K562 (cell line): ENCODE data around the gene ZBTB49. TPM values are rescaled to one million over a fixed set of nuclear protein-coding genes. Genes with fewer than 3 reads are reported as not detected.

Experiments used
- ATAC-seq: fragments of 200-7000 bp; cut with Tn5 transposase; 3 replicates; pipeline ENCODE4 v1.9.1; 2020; ENCODE audit warnings: moderate library complexity
- BruUV-seq: library from RNA; stranded (reverse); fragments of 400-500 nt; replicated peaks from 2 replicates; lab custom pipeline; 2021; lab: Mats Ljungman, UMichigan
- CTCF ChIA-PET: fragments of 300-600 bp; formaldehyde crosslinking; extraction: SDS; loops from one replicate; lab custom pipeline; 2021; ENCODE audit warnings: low intra/inter-chr PET ratio; lab: Yijun Ruan, JAX
- POLR2A ChIA-PET: fragments of 300-600, 350-650 bp; sonication (Branson Sonifier 250); formaldehyde crosslinking; extraction: SDS; loops from one replicate; lab custom pipeline; 2021; ENCODE audit warnings: antibody characterized with exemption, inconsistent platforms; lab: Yijun Ruan, JAX
- DNase-seq, 4 experiments: peaks; one replicate each; pipeline versions ENCODE4 v3.0.0 to v3.0.0-alpha.2; 2011 to 2018; ENCODE audit warnings: low spot score in 3 of 4, mixed read lengths in 3 of 4; ENCODE audit errors: extremely low read depth in 1 of 4
- FAIRE-seq: peaks from 2 replicates; lab custom pipeline; 2011; peaks lifted over from hg19 to GRCh38; lab: Jason Lieb, UNC
- H2AFZ ChIP-seq: 2 replicates; pipeline ENCODE4 v1.6.0; 2011; ENCODE audit warnings: low read depth, low read length, control low read depth, inconsistent platforms
- H3K27ac ChIP-seq: fragments of 200-600 bp; 3 replicates; pipeline ENCODE4 v1.8.0; 2011; ENCODE audit warnings: low read depth, mild to moderate bottlenecking, control low read depth, inconsistent platforms, low read length, moderate library complexity, mixed read lengths; ENCODE audit errors: extremely low read depth
- H3K27me3 ChIP-seq, 2 experiments: fragments of 300-600 bp in 1 of 2; 2 replicates in 1 of 2; 3 replicates in 1 of 2; pipeline versions ENCODE4 v1.6.0 to v1.8.0; 2011; ENCODE audit warnings: inconsistent platforms in 2 of 2, low read length in 2 of 2, mild to moderate bottlenecking in 1 of 2, mixed read lengths in 1 of 2, moderate library complexity in 1 of 2; ENCODE audit not compliant: control insufficient read depth in 2 of 2, insufficient read depth in 2 of 2
- H3K36me3 ChIP-seq: fragments of 300-600 bp; 3 replicates; pipeline ENCODE4 v1.8.0; 2011; ENCODE audit warnings: mild to moderate bottlenecking, low read length, inconsistent platforms; ENCODE audit not compliant: control insufficient read depth, insufficient read depth
- H3K4me1 ChIP-seq, 2 experiments: fragments of 200-600 bp in 1 of 2; replicated peaks in 1 of 2; 2 replicates in 1 of 2; 3 replicates in 1 of 2; pipeline versions ENCODE4 v1.5.1 to v1.8.0; 2011; ENCODE audit warnings: inconsistent platforms in 2 of 2, low read length in 2 of 2, mild to moderate bottlenecking in 1 of 2, mixed read lengths in 1 of 2, moderate library complexity in 1 of 2; ENCODE audit not compliant: control insufficient read depth in 2 of 2, insufficient read depth in 2 of 2
- H3K4me2 ChIP-seq: 2 replicates; pipeline ENCODE4 v1.6.1; 2011; ENCODE audit warnings: low read length, control low read depth, inconsistent platforms, mixed read lengths; ENCODE audit not compliant: insufficient read depth
- H3K4me3 ChIP-seq: fragments of 200-600 bp; sonication (generic), shearing (Covaris generic); 2 replicates; pipeline ENCODE4 v1.5.1; 2016; ENCODE audit warnings: control low read depth, inconsistent platforms
- H3K79me2 ChIP-seq: fragments of 200-600 bp; 3 replicates; pipeline ENCODE4 v1.8.0; 2011; ENCODE audit warnings: low read length, inconsistent platforms; ENCODE audit not compliant: control insufficient read depth, insufficient read depth
- H3K9ac ChIP-seq, 2 experiments: 2 replicates each; pipeline versions ENCODE4 v1.6.0 to v1.6.1; 2011; ENCODE audit warnings: low read depth in 2 of 2, low read length in 2 of 2, control low read depth in 1 of 2, inconsistent platforms in 1 of 2, mild to moderate bottlenecking in 1 of 2, mixed read lengths in 1 of 2; ENCODE audit not compliant: insufficient read depth in 1 of 2
- H3K9me1 ChIP-seq: one replicate; pipeline ENCODE4 v1.6.0; 2011; ENCODE audit warnings: inconsistent platforms, mild to moderate bottlenecking, low read length, moderate library complexity; ENCODE audit not compliant: control insufficient read depth, insufficient read depth
- H3K9me3 ChIP-seq: replicated peaks from 2 replicates; pipeline ENCODE4 v1.5.1; 2011; ENCODE audit warnings: low read depth, low read length, inconsistent platforms; ENCODE audit not compliant: control insufficient read depth, insufficient read depth
- H4K20me1 ChIP-seq: replicated peaks from 2 replicates; pipeline ENCODE4 v1.6.1; 2011; ENCODE audit warnings: low read length, inconsistent platforms, mixed read lengths; ENCODE audit not compliant: control insufficient read depth, insufficient read depth
- ATF6 ChIP-seq: sonication (generic); formaldehyde crosslinking; IDR thresholded peaks from 2 replicates; pipeline ENCODE4 v1.4.0; 2020; ENCODE audit warnings: mild to moderate bottlenecking, missing genetic modification reagents
- BHLHE40 ChIP-seq: IDR thresholded peaks from 2 replicates; pipeline ENCODE4 v1.6.1; 2011; ENCODE audit warnings: low read length, improper control_type of control experiment
- CHD2 ChIP-seq: IDR thresholded peaks from 2 replicates; pipeline ENCODE4 v1.6.1; 2011; ENCODE audit warnings: low read depth, low read length
- EWSR1 ChIP-seq: fragments of 450-650 bp; IDR thresholded peaks from 2 replicates; pipeline ENCODE4 v1.6.1; 2018; ENCODE audit warnings: borderline replicate concordance, mild to moderate bottlenecking, low read depth, moderate library complexity; ENCODE audit not compliant: partially characterized antibody
- NELFE ChIP-seq: IDR thresholded peaks from 2 replicates; pipeline ENCODE4 v1.6.1; 2011; ENCODE audit warnings: mild to moderate bottlenecking; ENCODE audit not compliant: insufficient read depth, insufficient read length
- ZFP36 ChIP-seq: fragments of 150-350 bp; IDR thresholded peaks from 2 replicates; pipeline ENCODE4 v1.6.1; 2018; ENCODE audit warnings: low read length, low read depth; ENCODE audit not compliant: partially characterized antibody
- ZNF551 ChIP-seq: fragments of 250-450 bp; sonication (Bioruptor Pico); IDR thresholded peaks from 2 replicates; pipeline ENCODE4 v1.5.0; 2021; ENCODE audit warnings: mild to moderate bottlenecking, moderate library complexity
- ZNF75A ChIP-seq: fragments of 450-650 bp; formaldehyde crosslinking; IDR thresholded peaks from 2 replicates; pipeline ENCODE4 v1.4.0; 2020; ENCODE audit warnings: mild to moderate bottlenecking
- WGBS: fragments of 100-300 bp; shearing (Covaris generic); methylation state at CpG from one replicate; pipeline ENCODE4 v1.1.6; 2016; ENCODE audit warnings: low coverage, mixed read lengths; ENCODE audit not compliant: insufficient coverage; ENCODE audit errors: missing lambda C conversion rate; 5-methylcytosine and 5-hydroxymethylcytosine counted together
- in situ Hi-C: fragments of 300-500 bp; cut with MboI; formaldehyde crosslinking; loops from 4 replicates; pipeline ENCODE4 v1.15.0; 2018; ENCODE audit warnings: inconsistent platforms, mixed read lengths
- intact Hi-C: fragments of 100-400 bp; cut with micrococcal nuclease; formaldehyde crosslinking; loops from 2 replicates; pipeline ENCODE4 v1.14.2; 2022
- polyA plus RNA-seq, 8 experiments: library from polyadenylated mRNA; depleted of rRNA in 4 of 8; stranded (reverse) in 5 of 8; unstranded in 3 of 8; fragments of >200 nt; fragmentation: Nextera tagmentation in 2 of 8; fragmentation: Illumina TruSeq in 1 of 8; extraction: Ambion mirVana in 2 of 8; extraction: Trizol in 1 of 8; gene quantifications; 2 replicates each; pipeline versions ENCODE4 v1.2.1 to v1.2.3, GENCODE V29; 2011 to 2014; ENCODE audit warnings: inconsistent platforms in 1 of 8, missing spikeins in 1 of 8
- total RNA-seq, 7 experiments: library from RNA; depleted of rRNA in 6 of 7; stranded (reverse); fragments of >200 nt in 6 of 7; fragmentation: Illumina TruSeq in 2 of 7; extraction: Trizol in 2 of 7; gene quantifications; 2 replicates each; pipeline versions ENCODE4 v1.2.1 to v1.2.3, GENCODE V29; 2011 to 2021; ENCODE audit warnings: low replicate concordance in 1 of 7
- TF ChIP-seq, protein P1 (sequence below): sonication (generic); formaldehyde crosslinking; IDR thresholded peaks from 2 replicates; pipeline ENCODE4 v1.8.0; 2022; ENCODE audit warnings: missing genetic modification reagents, mild to moderate bottlenecking, moderate library complexity, borderline replicate concordance
- TF ChIP-seq, protein P2 (sequence below): sonication (generic); formaldehyde crosslinking; IDR thresholded peaks from 2 replicates; pipeline ENCODE4 v1.8.0; 2023; ENCODE audit warnings: missing genetic modification reagents, mild to moderate bottlenecking, borderline replicate concordance
- TF ChIP-seq, protein P3 (sequence below): sonication (generic); formaldehyde crosslinking; IDR thresholded peaks from 2 replicates; pipeline ENCODE4 v1.5.0; 2020; ENCODE audit warnings: missing genetic modification reagents

ZBTB49 gene
- total and polyA plus RNA-seq, 9 of the 15 experiments (the other 6 are each of a cell fraction or from before 2014, with no cell fraction given), result 0.49 to 8.0 (median 4.2) TPM

- ATAC-seq (peak; percentile 97), DNase-seq (peak; percentile 93 to 96 (median 94)), FAIRE-seq (peak; percentile 98)
- BruUV-seq, result TSS peak; percentile 96
- no peaks in the 10 kb centered on the region for H4K20me1 ChIP-seq
- ChIA-PET POLR2A (interaction anchor here (0.6 to 1.9 kb wide), 10 partner anchors 13 to 541 kb away, joined by 3 to 7 read pairs (median 3); no protein-coding TSS in a partner anchor), CTCF (no interaction called here)
- in situ Hi-C loops (no loop called here), intact Hi-C loops (no loop called here)
- peak within 1 kb of the TSS; percentile 92 for H3K27ac ChIP-seq
- peak within 1 kb of the TSS; percentile 90 for H3K4me2 ChIP-seq
- peak within 1 kb of the TSS; percentile 94 to 96 for H3K9ac ChIP-seq
- peaks cover 4 to 8% of the 10 kb centered on the region in 2 experiments; a peak in 3 of 5 replicates for H3K4me1 ChIP-seq
- H2AFZ ChIP-seq, result peak within 1 kb of the TSS; percentile 94
- H3K9me3 ChIP-seq, result no peaks in the 10 kb centered on the region
- under 1% methylated on average over 62 of the region's 62 CpGs for WGBS
- peak within 1 kb of the TSS; percentile 89 for H3K4me3 ChIP-seq
- peaks cover 0 to 2% of the 10 kb centered on the region in 2 experiments; a peak in 1 of 5 replicates for H3K27me3 ChIP-seq
- H3K79me2 ChIP-seq, result peaks cover 16% of the 10 kb centered on the region
- peaks cover 24% of the 10 kb centered on the region for H3K36me3 ChIP-seq
- H3K9me1 ChIP-seq, result no peaks in the 10 kb centered on the region
- TF ChIP-seq ZFP36, result no peak
- TF ChIP-seq ATF6 (CRISPR knock-in tag), result no peak
- TF ChIP-seq, protein P1, sequence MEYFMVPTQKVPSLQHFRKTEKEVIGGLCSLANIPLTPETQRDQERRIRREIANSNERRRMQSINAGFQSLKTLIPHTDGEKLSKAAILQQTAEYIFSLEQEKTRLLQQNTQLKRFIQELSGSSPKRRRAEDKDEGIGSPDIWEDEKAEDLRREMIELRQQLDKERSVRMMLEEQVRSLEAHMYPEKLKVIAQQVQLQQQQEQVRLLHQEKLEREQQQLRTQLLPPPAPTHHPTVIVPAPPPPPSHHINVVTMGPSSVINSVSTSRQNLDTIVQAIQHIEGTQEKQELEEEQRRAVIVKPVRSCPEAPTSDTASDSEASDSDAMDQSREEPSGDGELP (CRISPR knock-in tag), result peak; percentile 98
- no peak for TF ChIP-seq EWSR1
- no peak for TF ChIP-seq NELFE
- no peak for TF ChIP-seq ZNF551 (CRISPR knock-in tag)
- TF ChIP-seq CHD2, result no peak
- TF ChIP-seq, protein P2, sequence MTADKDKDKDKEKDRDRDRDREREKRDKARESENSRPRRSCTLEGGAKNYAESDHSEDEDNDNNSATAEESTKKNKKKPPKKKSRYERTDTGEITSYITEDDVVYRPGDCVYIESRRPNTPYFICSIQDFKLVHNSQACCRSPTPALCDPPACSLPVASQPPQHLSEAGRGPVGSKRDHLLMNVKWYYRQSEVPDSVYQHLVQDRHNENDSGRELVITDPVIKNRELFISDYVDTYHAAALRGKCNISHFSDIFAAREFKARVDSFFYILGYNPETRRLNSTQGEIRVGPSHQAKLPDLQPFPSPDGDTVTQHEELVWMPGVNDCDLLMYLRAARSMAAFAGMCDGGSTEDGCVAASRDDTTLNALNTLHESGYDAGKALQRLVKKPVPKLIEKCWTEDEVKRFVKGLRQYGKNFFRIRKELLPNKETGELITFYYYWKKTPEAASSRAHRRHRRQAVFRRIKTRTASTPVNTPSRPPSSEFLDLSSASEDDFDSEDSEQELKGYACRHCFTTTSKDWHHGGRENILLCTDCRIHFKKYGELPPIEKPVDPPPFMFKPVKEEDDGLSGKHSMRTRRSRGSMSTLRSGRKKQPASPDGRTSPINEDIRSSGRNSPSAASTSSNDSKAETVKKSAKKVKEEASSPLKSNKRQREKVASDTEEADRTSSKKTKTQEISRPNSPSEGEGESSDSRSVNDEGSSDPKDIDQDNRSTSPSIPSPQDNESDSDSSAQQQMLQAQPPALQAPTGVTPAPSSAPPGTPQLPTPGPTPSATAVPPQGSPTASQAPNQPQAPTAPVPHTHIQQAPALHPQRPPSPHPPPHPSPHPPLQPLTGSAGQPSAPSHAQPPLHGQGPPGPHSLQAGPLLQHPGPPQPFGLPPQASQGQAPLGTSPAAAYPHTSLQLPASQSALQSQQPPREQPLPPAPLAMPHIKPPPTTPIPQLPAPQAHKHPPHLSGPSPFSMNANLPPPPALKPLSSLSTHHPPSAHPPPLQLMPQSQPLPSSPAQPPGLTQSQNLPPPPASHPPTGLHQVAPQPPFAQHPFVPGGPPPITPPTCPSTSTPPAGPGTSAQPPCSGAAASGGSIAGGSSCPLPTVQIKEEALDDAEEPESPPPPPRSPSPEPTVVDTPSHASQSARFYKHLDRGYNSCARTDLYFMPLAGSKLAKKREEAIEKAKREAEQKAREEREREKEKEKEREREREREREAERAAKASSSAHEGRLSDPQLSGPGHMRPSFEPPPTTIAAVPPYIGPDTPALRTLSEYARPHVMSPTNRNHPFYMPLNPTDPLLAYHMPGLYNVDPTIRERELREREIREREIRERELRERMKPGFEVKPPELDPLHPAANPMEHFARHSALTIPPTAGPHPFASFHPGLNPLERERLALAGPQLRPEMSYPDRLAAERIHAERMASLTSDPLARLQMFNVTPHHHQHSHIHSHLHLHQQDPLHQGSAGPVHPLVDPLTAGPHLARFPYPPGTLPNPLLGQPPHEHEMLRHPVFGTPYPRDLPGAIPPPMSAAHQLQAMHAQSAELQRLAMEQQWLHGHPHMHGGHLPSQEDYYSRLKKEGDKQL (CRISPR knock-in tag), result no peak
- TF ChIP-seq ZNF75A (CRISPR knock-in tag), result no peak
- TF ChIP-seq, protein P3, sequence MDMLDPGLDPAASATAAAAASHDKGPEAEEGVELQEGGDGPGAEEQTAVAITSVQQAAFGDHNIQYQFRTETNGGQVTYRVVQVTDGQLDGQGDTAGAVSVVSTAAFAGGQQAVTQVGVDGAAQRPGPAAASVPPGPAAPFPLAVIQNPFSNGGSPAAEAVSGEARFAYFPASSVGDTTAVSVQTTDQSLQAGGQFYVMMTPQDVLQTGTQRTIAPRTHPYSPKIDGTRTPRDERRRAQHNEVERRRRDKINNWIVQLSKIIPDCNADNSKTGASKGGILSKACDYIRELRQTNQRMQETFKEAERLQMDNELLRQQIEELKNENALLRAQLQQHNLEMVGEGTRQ (CRISPR knock-in tag), result no peak
- peak; percentile 24; the same call in 1 of the 2 replicates for TF ChIP-seq BHLHE40
Measured at GRCh38 chr4:4248029-4248884, 41.8 kb upstream of the ZBTB49 start, which contains the start of gene TMEM128. TMEM128 (minus strand) TSS chr4:4248223; CDS start chr4:4248202, 21 bp downstream.
